T-helper 1 cell (primary cell): ENCODE results near the gene MUC22.

ENCODE experiments used
- DNase-seq, 5 donors: peaks; one replicate each; pipeline ENCODE4 v3.0.0-alpha.2; 2012 to 2020

MUC22 gene

GRCh38 chr6:31081872-31082271 is 71.6 kb downstream of the MUC22 start:
- DNase-seq = no peak

DNA sequence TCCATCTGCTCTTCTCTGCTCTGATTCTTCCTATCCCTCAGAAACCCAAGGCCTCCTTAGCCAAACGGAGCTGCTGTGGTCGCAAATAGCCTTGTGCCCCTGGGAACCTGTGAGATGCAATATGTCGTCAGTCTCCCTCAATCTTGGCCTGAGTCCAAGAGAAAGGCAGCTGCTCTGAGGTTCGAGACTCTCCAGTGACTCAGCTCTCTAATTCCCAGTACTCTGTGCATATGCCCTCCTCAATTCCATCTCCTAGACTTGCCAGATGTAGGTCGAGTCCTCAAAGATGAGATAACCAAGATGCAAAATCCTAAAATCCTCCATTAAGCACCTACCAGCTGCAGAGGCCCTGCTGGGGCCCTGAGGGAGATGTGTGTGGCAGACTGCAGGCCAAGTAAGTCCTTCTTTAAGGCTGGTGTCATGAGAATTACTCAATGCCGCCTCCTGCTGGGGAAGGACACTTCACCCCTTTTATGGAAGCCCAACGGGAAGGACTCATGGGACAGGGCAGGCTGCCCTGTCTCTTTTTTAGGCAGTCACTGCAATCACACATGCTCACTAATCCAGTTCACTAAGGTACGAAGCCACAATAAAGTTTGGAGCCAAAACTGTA is 73.6 kb downstream of the MUC22 start:
- DNase-seq = peak in 4 of 5 donors; percentile 7 to 54 (median 18)
